GM13976 (cell line): ENCODE measurements around the gene SPAAR.
"Not testable (repeated sequence)": the region's sequence is repeated elsewhere in the genome, so short reads cannot be mapped to it uniquely, and the experiment has no call there.

Experiments used
- DNase-seq: peaks from one replicate; pipeline ENCODE4 v3.0.0; 2012; ENCODE audit warnings: low spot score
- CTCF ChIP-seq: IDR thresholded peaks from 2 replicates; pipeline ENCODE4 v1.5.1; 2012; ENCODE audit warnings: borderline replicate concordance, mild to moderate bottlenecking; ENCODE audit not compliant: insufficient read depth; ENCODE audit errors: extremely low read depth, missing control alignments, control extremely low read depth
- in situ Hi-C: fragments of 300-500 bp; cut with MboI; formaldehyde crosslinking; loops from one replicate; pipeline ENCODE4 v1.12.0; 2022; ENCODE audit warnings: low sequenced_read_pairs, mixed read lengths, inconsistent platforms; ENCODE audit not compliant: unreplicated experiment

Gene SPAAR

DNA sequence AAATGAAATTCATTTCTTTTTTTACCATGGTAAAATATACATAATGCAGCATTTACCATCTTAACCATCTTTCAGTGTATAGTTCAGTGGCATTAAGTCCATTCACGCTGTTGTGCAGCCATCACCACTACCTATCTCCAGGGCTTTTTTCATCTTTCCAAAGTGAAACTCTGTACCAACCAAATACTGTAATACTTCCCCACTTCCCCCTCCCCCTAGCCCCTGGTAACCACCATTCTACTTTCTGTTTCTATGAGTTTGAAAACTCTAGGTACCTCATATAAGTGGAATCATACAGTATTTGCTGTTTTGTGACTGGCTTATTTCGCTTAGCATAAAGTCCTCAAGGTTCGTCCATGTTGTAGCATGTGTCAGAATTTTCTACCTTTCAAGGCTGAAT, 23.4 kb downstream of the SPAAR start:
- TF ChIP-seq CTCF: no peak
- in situ Hi-C loops: no loop called here
- DNase-seq: no peak

DNA sequence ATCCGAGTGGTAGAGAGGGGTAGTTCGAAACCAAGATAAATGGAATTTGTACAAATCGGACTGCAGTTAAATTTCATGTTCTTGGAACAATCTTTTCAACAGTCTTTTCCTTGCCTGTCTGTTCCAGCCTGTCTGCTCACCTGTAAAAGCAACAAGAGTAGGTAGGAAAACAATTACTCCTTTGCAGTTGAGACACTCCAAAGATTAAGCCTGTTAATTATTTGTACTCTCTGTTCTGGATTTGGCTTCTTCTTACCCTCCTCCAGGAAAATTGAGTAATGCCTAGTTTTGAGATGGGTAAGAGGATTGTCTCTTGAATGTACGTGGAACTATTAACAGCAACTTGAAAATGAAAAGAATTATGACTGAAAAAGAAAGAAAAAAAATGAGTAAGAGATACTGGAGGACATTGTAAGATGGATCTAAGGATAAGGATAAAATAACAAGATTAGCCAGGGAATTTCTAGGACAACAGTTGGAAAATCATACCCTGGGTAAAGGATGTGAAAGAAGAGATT, 24.3 kb downstream of the SPAAR start:
- DNase-seq: no peak
- in situ Hi-C loops: no loop called here
- no peak for TF ChIP-seq CTCF

GRCh38 chr9:35934069-35934468, 24.8 kb downstream of the SPAAR start:
- in situ Hi-C loops, DNase-seq: not testable (repeated sequence)

- no peak for DNase-seq
- no peak for TF ChIP-seq CTCF
- in situ Hi-C loops: no loop called here
Measured at GRCh38 chr9:35935261-35935660, 26.0 kb downstream of the SPAAR start.

GRCh38 chr9:35935755-35936509, 26.6 kb downstream of the SPAAR start:
- DNase-seq: no peak
- in situ Hi-C loops: no loop called here

DNA sequence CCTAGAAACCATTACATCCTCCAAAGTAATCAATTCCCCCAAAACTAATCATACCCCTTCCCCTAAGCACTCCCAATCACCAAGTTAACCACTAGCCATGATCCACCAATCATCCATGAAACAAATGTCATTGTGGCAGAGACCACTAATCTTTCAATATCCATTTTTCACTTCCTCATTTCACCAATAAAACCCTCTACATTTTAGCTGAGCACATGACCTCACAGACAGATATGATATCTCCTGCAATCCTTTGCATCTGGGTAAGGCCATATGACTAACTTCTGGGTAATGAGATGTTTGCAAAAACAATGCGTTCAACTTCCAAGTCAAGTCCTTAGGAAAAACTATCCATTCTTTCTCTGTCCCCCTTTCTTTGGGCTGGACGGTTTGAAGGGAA, 27.9 kb downstream of the SPAAR start:
- no peak for DNase-seq
- in situ Hi-C loops: no loop called here

More at GRCh38 chr9:35935755-35936509, 26.6 kb downstream of the SPAAR start:
- TF ChIP-seq CTCF: no peak

More for the DNA sequence above, 27.9 kb downstream of the SPAAR start:
- TF ChIP-seq CTCF: no peak
